IPS-18a (cell line): ENCODE data around the gene SFI1.
A peak's percentile ranks its signal among the peaks of the same experiment; 100 is the strongest.

Experiments used
- H3K27ac ChIP-seq: one replicate; pipeline ENCODE4 v1.5.1; 2013; ENCODE audit warnings: low read length
- H3K27me3 ChIP-seq: one replicate; pipeline ENCODE4 v1.6.1; 2013; ENCODE audit warnings: mild to moderate bottlenecking, low read length; ENCODE audit not compliant: control insufficient read depth, insufficient read depth
- H3K36me3 ChIP-seq: one replicate; pipeline ENCODE4 v1.6.1; 2013; ENCODE audit warnings: low read depth, low read length; ENCODE audit not compliant: control insufficient read depth
- H3K4me1 ChIP-seq: one replicate; pipeline ENCODE4 v1.6.1; 2013; ENCODE audit warnings: low read depth, low read length; ENCODE audit not compliant: control insufficient read depth
- H3K4me3 ChIP-seq: one replicate; pipeline ENCODE4 v1.5.1; 2013; ENCODE audit warnings: low read length
- H3K9ac ChIP-seq: one replicate; pipeline ENCODE4 v1.6.1; 2013; ENCODE audit warnings: mild to moderate bottlenecking, low read length, moderate library complexity
- H3K9me3 ChIP-seq: one replicate; pipeline ENCODE4 v1.6.1; 2013; ENCODE audit warnings: low read depth, low read length; ENCODE audit not compliant: control insufficient read depth

The SFI1 gene, protein sequence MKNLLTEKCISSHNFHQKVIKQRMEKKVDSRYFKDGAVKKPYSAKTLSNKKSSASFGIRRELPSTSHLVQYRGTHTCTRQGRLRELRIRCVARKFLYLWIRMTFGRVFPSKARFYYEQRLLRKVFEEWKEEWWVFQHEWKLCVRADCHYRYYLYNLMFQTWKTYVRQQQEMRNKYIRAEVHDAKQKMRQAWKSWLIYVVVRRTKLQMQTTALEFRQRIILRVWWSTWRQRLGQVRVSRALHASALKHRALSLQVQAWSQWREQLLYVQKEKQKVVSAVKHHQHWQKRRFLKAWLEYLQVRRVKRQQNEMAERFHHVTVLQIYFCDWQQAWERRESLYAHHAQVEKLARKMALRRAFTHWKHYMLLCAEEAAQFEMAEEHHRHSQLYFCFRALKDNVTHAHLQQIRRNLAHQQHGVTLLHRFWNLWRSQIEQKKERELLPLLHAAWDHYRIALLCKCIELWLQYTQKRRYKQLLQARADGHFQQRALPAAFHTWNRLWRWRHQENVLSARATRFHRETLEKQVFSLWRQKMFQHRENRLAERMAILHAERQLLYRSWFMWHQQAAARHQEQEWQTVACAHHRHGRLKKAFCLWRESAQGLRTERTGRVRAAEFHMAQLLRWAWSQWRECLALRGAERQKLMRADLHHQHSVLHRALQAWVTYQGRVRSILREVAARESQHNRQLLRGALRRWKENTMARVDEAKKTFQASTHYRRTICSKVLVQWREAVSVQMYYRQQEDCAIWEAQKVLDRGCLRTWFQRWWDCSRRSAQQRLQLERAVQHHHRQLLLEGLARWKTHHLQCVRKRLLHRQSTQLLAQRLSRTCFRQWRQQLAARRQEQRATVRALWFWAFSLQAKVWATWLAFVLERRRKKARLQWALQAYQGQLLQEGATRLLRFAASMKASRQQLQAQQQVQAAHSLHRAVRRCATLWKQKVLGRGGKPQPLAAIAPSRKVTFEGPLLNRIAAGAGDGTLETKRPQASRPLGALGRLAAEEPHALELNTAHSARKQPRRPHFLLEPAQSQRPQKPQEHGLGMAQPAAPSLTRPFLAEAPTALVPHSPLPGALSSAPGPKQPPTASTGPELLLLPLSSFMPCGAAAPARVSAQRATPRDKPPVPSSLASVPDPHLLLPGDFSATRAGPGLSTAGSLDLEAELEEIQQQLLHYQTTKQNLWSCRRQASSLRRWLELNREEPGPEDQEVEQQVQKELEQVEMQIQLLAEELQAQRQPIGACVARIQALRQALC

DNA sequence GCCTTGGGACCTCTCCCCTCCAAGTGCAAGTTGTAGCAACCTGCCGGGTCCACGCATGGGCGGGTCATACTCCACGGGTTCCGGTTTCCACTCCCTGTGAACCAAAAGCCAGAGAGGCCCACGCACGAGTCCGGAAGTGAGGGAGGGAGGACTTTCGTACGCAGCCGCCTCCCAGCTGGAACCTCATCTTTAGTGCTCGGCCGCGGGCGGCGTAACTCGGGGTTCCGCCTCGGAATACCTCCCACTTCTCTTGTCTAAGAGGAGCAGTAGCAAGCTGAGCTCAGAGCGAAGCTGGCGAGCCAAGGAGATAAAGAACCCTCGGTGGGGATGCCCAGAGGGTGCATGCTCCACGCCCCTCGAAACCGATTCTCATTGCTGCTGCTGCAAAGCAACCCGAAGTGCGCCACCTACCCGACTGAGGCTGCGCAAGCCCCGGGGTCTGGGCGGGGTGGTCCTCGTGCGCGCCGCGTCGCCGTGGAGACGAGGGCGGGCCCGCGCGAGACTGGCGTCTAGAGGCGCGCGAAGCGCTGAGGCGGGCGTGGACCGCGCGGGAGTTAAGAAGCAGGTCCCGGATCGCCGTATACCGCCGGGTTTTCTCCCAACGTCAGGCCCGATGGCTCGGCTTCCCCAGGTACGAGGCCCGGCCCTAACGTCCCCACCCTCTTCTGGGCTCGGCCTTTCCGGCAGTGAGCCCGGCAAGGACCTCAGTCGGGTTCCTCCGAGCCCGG is at the start of gene SFI1:
Gene SFI1 (plus strand): TSS at position 530 of the 728 bp plus-strand sequence. CDS start 11,749 bp downstream, outside the sequence.
- no peak within 1 kb of the TSS for H3K27ac ChIP-seq
- H3K27me3 ChIP-seq: peaks cover 12% of the 10 kb centered on the region
- H3K9ac ChIP-seq: peak within 1 kb of the TSS; percentile 68
- no peaks in the 10 kb centered on the region for H3K9me3 ChIP-seq
- peaks cover 11% of the 10 kb centered on the region for H3K4me1 ChIP-seq
- no peaks in the 10 kb centered on the region for H3K36me3 ChIP-seq
- peak within 1 kb of the TSS; percentile 88 for H3K4me3 ChIP-seq

DNA sequence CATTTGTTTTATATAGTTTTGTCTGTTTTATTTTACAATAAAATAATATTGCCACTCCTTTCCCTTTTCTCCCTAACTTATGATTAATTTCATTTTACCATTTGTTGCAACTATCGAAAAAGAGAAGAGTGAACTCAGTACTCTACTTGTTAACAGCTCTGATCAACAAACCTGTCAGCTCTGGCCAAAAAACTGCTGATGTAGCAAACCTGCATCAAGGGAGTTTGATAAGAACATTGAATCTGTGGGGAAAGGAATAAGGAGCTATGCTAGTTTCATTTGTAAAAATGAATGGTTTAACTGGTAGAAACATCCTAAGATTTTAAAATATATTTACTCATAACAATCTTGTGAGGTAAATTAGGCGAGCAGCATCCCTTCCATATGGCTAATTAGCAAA is 49.6 kb upstream of the SFI1 start:
- Histone ChIP-seq H3K9me3 (no peaks in the 10 kb centered on the region), H3K27me3 (no peaks in the 10 kb centered on the region), H3K27ac (no peak overlapping the region), H3K4me1 (no peaks in the 10 kb centered on the region), H3K4me3 (no peak overlapping the region), H3K36me3 (peaks cover 25% of the 10 kb centered on the region), H3K9ac (no peak overlapping the region)

DNA sequence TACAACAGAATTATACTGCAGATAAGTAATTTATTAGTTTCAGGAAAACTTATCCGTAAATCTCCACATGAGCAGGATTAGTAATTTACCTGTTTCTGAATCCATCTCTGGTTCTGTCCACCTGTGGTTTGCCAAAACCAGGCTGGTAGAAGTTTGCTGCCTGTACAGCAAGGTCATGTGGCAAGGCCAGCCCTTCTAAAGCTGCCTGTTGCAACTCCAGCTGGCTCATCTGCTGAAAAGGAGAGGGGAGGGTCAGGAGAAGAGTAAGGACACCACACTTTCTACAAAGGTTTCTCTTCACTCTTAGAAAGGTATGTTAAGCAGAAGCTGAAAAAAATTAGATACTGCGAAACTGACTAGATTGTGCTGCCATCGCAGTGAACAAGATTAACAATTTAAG is 49.0 kb upstream of the SFI1 start:
- no peaks in the 10 kb centered on the region for H3K9me3 ChIP-seq
- no peak overlapping the region for H3K27ac ChIP-seq
- H3K4me3 ChIP-seq: no peak overlapping the region
- peaks cover 20% of the 10 kb centered on the region for H3K36me3 ChIP-seq
- no peak overlapping the region for H3K9ac ChIP-seq
- no peaks in the 10 kb centered on the region for H3K27me3 ChIP-seq
- H3K4me1 ChIP-seq: no peaks in the 10 kb centered on the region

- H3K4me1 ChIP-seq: no peaks in the 10 kb centered on the region
- H3K27me3 ChIP-seq: no peaks in the 10 kb centered on the region
- peaks cover 11% of the 10 kb centered on the region for H3K36me3 ChIP-seq
- no peak overlapping the region for H3K9ac ChIP-seq
- no peak overlapping the region for H3K4me3 ChIP-seq
- H3K27ac ChIP-seq: no peak overlapping the region
- no peaks in the 10 kb centered on the region for H3K9me3 ChIP-seq
These were observed 48.0 kb upstream of the SFI1 start for GRCh38 chr22:31448382-31448781.

DNA sequence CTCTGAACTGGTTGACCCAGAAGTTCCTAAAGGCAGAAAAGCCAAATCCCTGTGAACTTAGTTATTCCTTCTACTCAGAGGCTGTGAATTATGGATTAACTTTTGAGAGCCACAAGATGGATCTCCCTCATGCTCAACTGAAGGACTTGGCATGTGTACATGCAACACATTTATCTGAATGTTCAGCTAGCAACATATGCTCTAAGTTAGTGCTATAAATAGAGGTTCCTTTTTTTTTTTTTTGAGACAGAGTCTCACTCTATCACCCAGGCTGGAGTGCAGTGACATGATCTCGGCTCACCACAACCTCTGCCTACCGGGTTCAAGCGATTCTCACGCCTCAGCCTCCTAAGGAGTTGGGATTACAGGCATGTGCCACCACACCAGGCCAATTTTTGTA is 46.8 kb upstream of the SFI1 start:
- no peak overlapping the region for H3K27ac ChIP-seq
- H3K4me1 ChIP-seq: no peaks in the 10 kb centered on the region
- peaks cover 17% of the 10 kb centered on the region for H3K36me3 ChIP-seq
- no peak overlapping the region for H3K9ac ChIP-seq
- H3K27me3 ChIP-seq: no peaks in the 10 kb centered on the region
- no peaks in the 10 kb centered on the region for H3K9me3 ChIP-seq
- H3K4me3 ChIP-seq: no peak overlapping the region

- Histone ChIP-seq H3K9me3 (no peaks in the 10 kb centered on the region), H3K36me3 (peaks cover 20% of the 10 kb centered on the region), H3K9ac (no peak overlapping the region), H3K4me1 (no peaks in the 10 kb centered on the region), H3K27ac (no peak overlapping the region), H3K4me3 (no peak overlapping the region), H3K27me3 (no peaks in the 10 kb centered on the region)
These were observed 44.4 kb upstream of the SFI1 start for GRCh38 chr22:31451709-31452571.

- Histone ChIP-seq H3K9me3 (no peaks in the 10 kb centered on the region), H3K27me3 (no peaks in the 10 kb centered on the region), H3K4me1 (no peaks in the 10 kb centered on the region), H3K36me3 (peaks cover 56% of the 10 kb centered on the region), H3K4me3 (no peak overlapping the region), H3K27ac (no peak overlapping the region), H3K9ac (no peak overlapping the region)
These were observed 34.6 kb upstream of the SFI1 start for GRCh38 chr22:31461699-31462098.

DNA sequence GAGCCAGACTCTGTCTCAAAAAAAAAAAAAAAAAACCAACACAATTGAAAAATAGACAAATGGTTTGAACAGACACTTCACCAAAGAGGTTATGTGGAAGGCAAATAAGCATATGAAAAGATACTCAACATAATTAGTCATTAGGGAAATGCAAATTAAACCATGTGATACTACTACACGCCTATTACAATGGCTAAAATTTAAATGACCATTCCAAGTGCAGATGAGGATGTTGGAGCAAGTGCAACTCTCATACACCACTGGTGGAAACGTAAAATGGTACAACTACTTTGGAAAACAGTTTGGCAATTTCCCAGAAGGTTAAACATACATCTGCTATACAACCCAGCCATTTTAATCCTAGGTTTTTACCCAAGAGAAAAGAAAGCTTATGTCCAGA is 31.0 kb upstream of the SFI1 start:
- Histone ChIP-seq H3K27me3 (no peaks in the 10 kb centered on the region), H3K9ac (no peak overlapping the region), H3K4me3 (no peak overlapping the region), H3K9me3 (no peaks in the 10 kb centered on the region), H3K36me3 (peaks cover 55% of the 10 kb centered on the region), H3K4me1 (no peaks in the 10 kb centered on the region), H3K27ac (no peak overlapping the region)

GRCh38 chr22:31474743-31475142 is 21.6 kb upstream of the SFI1 start:
- Histone ChIP-seq H3K36me3 (peaks cover 17% of the 10 kb centered on the region), H3K27ac (no peak overlapping the region), H3K4me3 (no peak overlapping the region)

DNA sequence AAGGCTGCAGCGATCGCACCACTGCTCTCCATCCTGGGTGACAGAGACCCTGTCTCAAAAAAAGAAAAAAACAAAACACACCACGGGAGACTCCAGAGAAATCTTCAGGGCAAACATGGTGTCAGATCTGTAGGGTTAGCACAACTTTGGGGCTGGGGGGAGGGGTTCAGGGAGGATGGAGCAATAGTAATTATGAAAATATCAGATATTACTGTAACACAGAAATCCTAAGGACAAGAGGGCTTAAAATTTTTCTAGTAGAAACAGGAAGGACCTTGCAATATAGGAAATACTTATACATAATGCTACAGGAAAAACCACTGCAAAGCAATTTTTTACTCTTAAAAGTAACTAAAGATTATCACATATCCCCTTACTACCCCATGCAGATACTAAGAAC is 20.5 kb upstream of the SFI1 start:
- H3K27ac ChIP-seq: no peak overlapping the region
- H3K36me3 ChIP-seq: peaks cover 23% of the 10 kb centered on the region
- H3K4me3 ChIP-seq: no peak overlapping the region
- no peak overlapping the region for H3K9ac ChIP-seq
- H3K27me3 ChIP-seq: no peaks in the 10 kb centered on the region
- no peaks in the 10 kb centered on the region for H3K4me1 ChIP-seq
- no peaks in the 10 kb centered on the region for H3K9me3 ChIP-seq

More at GRCh38 chr22:31474743-31475142, 21.6 kb upstream of the SFI1 start:
- H3K4me1 ChIP-seq: no peaks in the 10 kb centered on the region
- no peaks in the 10 kb centered on the region for H3K27me3 ChIP-seq
- no peak overlapping the region for H3K9ac ChIP-seq
- no peaks in the 10 kb centered on the region for H3K9me3 ChIP-seq
